ENCODE measurements around the gene C18orf63. TPM values are rescaled to one million over a fixed set of nuclear protein-coding genes. Genes with fewer than 3 reads are reported as not detected.
A peak's percentile ranks its signal among the peaks of the same experiment; 100 is the strongest.

C18orf63 gene
- total RNA-seq, 6 donors from 2014 or later, result under 0.01 to 1.6 (median 0.22) TPM

DNA sequence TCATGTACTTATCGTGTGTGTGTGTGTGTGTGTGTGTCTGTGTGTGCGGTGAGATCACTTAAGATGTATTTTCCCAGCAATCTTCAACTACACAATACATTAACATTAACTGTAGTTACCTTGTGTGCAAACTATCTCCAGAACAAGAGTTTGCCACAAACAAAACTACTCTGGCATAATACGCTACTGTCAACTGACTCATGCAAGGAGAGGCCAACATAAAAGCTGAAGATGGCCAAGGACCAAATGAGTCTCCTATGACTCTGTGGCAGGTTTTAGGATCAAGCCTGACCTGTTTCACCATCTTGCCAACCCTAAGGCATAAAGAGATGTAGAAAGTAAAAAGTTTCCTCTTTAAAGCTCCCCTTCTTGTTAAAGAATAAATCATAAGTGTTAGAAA lies 44.0 kb upstream of the C18orf63 start:
- Histone ChIP-seq H3K4me3 (no peak overlapping the region), H3K36me3 (peaks cover 0 to 3% (median under 1%) of the 10 kb centered on the region in 4 donors), H3K27ac (no peak overlapping the region), H3K27me3 (no peaks in the 10 kb centered on the region), H3K4me1 (peaks cover 69 to 95% (median 91%) of the 10 kb centered on the region in 4 donors), H3K9me3 (no peaks in the 10 kb centered on the region)
- TF ChIP-seq POLR2AphosphoS5 (IDR thresholded peaks at IDR 0.05), result no peak
- TF ChIP-seq, protein P1, sequence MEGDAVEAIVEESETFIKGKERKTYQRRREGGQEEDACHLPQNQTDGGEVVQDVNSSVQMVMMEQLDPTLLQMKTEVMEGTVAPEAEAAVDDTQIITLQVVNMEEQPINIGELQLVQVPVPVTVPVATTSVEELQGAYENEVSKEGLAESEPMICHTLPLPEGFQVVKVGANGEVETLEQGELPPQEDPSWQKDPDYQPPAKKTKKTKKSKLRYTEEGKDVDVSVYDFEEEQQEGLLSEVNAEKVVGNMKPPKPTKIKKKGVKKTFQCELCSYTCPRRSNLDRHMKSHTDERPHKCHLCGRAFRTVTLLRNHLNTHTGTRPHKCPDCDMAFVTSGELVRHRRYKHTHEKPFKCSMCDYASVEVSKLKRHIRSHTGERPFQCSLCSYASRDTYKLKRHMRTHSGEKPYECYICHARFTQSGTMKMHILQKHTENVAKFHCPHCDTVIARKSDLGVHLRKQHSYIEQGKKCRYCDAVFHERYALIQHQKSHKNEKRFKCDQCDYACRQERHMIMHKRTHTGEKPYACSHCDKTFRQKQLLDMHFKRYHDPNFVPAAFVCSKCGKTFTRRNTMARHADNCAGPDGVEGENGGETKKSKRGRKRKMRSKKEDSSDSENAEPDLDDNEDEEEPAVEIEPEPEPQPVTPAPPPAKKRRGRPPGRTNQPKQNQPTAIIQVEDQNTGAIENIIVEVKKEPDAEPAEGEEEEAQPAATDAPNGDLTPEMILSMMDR (IDR thresholded peaks at IDR 0.05), result no peak
- no peak for TF ChIP-seq POLR2A (IDR thresholded peaks at IDR 0.05)
- no peak for TF ChIP-seq EP300 (IDR thresholded peaks at IDR 0.05)
- 64 to 87% methylated on average over 3 of the region's 3 CpGs for WGBS, 2 donors
- ATAC-seq (ENCODE audit: low FRiP score in 2 of 2) (no peak), DNase-seq (no peak)

DNA sequence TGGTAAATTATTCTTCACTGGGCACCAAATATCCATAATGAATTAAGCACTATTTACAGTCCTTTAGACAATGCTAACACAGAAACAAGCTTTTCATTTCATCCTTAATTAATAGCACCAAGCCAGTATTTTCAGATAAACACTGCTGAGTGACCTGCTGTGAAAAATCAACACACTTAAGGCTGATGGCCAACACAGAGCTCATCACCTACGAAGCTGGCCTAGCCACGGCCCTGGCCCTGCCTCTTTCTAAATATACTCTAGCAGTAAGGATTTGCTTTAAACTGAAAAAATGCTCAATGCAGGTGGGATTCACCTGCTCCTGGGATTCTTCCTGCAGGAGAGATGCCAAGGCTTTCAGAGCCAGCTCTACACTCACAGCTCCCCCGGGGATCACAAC lies 42.2 kb upstream of the C18orf63 start:
- peaks cover 0 to 2% (median 0%) of the 10 kb centered on the region in 4 donors for H3K36me3 ChIP-seq
- no peak for DNase-seq
- H3K4me3 ChIP-seq, result no peak overlapping the region
- H3K27ac ChIP-seq, result peak overlapping the region in 3 of 4 donors; percentile 21 to 64 (median 24)
- ATAC-seq (ENCODE audit: low FRiP score in 2 of 2), result no peak
- H3K4me1 ChIP-seq, result peaks cover 70 to 96% (median 90%) of the 10 kb centered on the region in 4 donors
- TF ChIP-seq, protein P1 (IDR thresholded peaks at IDR 0.05), result no peak
- TF ChIP-seq POLR2A (IDR thresholded peaks at IDR 0.05) (no peak), POLR2AphosphoS5 (IDR thresholded peaks at IDR 0.05) (no peak), EP300 (IDR thresholded peaks at IDR 0.05) (no peak)
- 46 to 61% methylated on average over 3 of the region's 3 CpGs for WGBS, 2 donors
- H3K27me3 ChIP-seq, result no peaks in the 10 kb centered on the region
- no peaks in the 10 kb centered on the region for H3K9me3 ChIP-seq

DNA sequence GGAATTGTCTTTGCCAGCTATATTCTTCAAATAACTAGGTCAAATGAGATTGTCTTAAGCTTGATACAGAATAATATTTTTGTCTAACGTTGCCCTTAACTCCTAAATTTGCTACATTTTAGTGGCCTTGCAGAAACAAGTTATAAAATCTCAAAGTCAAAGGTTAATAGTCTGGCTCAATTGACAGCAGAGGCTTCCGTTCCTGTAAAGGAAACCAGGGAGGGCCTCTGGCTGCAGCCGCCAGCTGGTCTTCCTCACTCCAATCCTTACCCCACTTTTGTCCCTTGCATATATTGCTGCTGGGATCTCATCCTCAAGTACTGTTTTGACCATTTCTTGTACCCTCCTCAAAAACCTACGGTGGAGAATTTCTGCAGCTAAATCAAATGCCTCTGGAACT lies 40.9 kb upstream of the C18orf63 start:
- Histone ChIP-seq H3K27me3 (no peaks in the 10 kb centered on the region), H3K4me1 (peaks cover 67 to 92% (median 88%) of the 10 kb centered on the region in 4 donors), H3K9me3 (no peaks in the 10 kb centered on the region), H3K4me3 (no peak overlapping the region), H3K27ac (peak overlapping the region in 2 of 4 donors; percentile 41 to 66), H3K36me3 (peaks cover 0 to 2% (median 0%) of the 10 kb centered on the region in 4 donors)
- no peak for DNase-seq
- TF ChIP-seq EP300 (IDR thresholded peaks at IDR 0.05), result no peak
- TF ChIP-seq POLR2AphosphoS5 (IDR thresholded peaks at IDR 0.05), result no peak
- TF ChIP-seq, protein P1 (IDR thresholded peaks at IDR 0.05), result no peak
- TF ChIP-seq POLR2A (IDR thresholded peaks at IDR 0.05), result no peak
- WGBS, 2 donors, result 47 to 54% methylated on average over 4 of the region's 4 CpGs
- ATAC-seq (ENCODE audit: low FRiP score in 2 of 2), result no peak

DNA sequence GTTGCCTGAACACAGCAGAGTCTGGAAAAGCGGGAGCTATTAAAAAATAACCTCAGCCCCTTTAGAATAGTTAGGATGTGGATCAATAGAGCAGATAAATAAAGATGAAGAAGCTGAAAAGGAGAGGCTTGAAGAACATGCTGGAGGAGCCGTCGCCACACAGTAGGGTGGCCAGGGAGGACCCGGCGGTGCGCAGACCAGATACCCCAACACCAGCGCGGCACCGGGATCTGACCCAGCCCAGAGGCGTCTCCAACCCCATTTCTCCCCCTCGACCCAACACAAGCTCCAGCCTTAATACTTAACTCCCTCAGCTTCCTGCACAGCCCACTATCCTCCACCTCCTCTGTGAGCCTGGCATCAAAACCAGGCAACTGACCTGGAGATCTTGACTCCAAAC lies 39.9 kb upstream of the C18orf63 start:
- peaks cover 57 to 88% (median 81%) of the 10 kb centered on the region in 4 donors for H3K4me1 ChIP-seq
- peaks cover 0 to 2% (median 0%) of the 10 kb centered on the region in 4 donors for H3K36me3 ChIP-seq
- DNase-seq (peak in 1 of 2 donors; percentile 63), ATAC-seq (ENCODE audit: low FRiP score in 2 of 2) (no peak)
- 80 to 83% methylated on average over 11 of the region's 11 CpGs for WGBS, 2 donors
- no peak overlapping the region for H3K4me3 ChIP-seq
- TF ChIP-seq EP300 (IDR thresholded peaks at IDR 0.05) (no peak), POLR2AphosphoS5 (IDR thresholded peaks at IDR 0.05) (no peak), POLR2A (IDR thresholded peaks at IDR 0.05) (no peak)
- TF ChIP-seq, protein P1 (IDR thresholded peaks at IDR 0.05), result no peak
- no peaks in the 10 kb centered on the region for H3K27me3 ChIP-seq
- H3K27ac ChIP-seq, result peak overlapping the region; percentile 10 to 66 (median 28)
- H3K9me3 ChIP-seq, result no peaks in the 10 kb centered on the region

DNA sequence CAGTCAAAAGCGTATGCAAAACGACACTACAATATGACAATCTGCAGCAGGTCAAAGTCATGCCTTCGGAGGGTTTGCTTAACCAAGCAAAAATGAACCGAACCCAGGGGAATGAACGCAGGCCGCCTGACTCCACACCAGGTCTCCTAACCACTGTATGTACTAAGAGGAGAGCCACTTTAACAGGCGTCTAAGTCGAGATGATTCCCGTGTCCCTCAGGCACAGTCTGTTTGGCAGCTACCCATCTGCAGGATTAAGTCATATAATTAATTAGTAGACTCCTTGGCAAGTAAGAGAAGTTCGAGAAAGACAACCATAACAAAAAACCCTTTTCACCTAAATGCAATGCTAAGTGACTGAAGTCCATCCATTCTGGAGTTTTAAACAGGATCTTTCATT lies 39.0 kb upstream of the C18orf63 start:
- H3K4me1 ChIP-seq, result peaks cover 64 to 87% (median 84%) of the 10 kb centered on the region in 4 donors
- no peak overlapping the region for H3K4me3 ChIP-seq
- 51 to 62% methylated on average over 10 of the region's 10 CpGs for WGBS, 2 donors
- no peak for ATAC-seq (ENCODE audit: low FRiP score in 2 of 2)
- H3K9me3 ChIP-seq, result no peaks in the 10 kb centered on the region
- peaks cover 0 to 2% (median 0%) of the 10 kb centered on the region in 4 donors for H3K36me3 ChIP-seq
- H3K27ac ChIP-seq, result peak overlapping the region in 2 of 4 donors; percentile 41 to 66
- no peak for DNase-seq
- TF ChIP-seq POLR2A (IDR thresholded peaks at IDR 0.05) (no peak), POLR2AphosphoS5 (IDR thresholded peaks at IDR 0.05) (no peak), EP300 (IDR thresholded peaks at IDR 0.05) (no peak)
- TF ChIP-seq, protein P1 (IDR thresholded peaks at IDR 0.05), result no peak
- no peaks in the 10 kb centered on the region for H3K27me3 ChIP-seq

Measured in upper lobe of left lung (tissue), 6 donors.